Measurements from ENCODE around the gene CRX.

DNA sequence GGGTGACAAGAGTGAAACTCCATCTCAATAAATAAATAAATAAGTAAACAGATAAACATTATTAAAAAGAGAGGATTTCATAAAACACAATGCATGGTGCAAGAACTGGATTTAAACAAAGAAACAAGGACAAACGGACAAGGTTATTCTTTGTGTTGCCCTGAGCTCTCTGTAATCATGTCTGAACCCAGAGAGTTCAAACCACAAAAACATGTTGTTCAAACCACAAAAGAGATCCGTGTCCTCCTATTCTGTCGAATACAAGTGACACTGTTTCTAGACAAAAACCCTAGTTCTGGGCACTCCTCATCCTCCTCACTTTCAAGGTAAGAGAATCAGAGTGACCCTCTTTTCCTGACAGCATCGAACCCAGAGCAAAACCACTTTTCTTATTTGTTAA is 32.7 kb downstream of the CRX start:
- TF ChIP-seq POLR2A (IDR thresholded peaks at IDR 0.05; ENCODE audit: low read depth, low read length) (no peak), TAF1 (IDR thresholded peaks at IDR 0.05; ENCODE audit: borderline replicate concordance, low read depth, low read length) (no peak), POLR2AphosphoS5 (IDR thresholded peaks at IDR 0.05; ENCODE audit: low read depth, low read length) (no peak)

Measured in GM12892 (cell line).